HG03521 (cell line): Measurements from ENCODE around the gene FNDC10.

ENCODE experiments used
- ATAC-seq: cut with Tn5 transposase; IDR thresholded peaks from one replicate; pipeline ENCODE4 v1.9.1; 2021; ENCODE audit warnings: mild to moderate bottlenecking, moderate library complexity; ENCODE audit not compliant: unreplicated experiment

The FNDC10 gene

DNA sequence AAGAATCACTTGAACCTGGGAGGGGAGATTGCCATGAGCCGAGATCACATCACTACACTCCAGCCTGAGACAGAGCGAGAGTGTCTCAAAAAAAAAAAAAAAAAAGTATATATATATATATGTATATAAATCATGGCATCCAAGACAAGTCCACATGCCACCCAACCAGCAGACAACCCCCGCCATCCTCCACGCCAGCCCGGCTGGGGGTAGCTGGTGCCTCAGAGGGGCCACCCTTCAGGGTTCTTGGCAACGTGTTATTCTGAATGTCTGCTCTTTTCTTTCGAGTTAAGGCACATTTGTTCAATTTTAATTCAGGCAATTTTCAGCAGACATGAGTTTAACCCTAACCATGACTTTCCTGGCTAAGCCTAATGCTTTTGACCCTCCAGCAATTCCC, 49.8 kb downstream of the FNDC10 start:
- no peak for ATAC-seq

DNA sequence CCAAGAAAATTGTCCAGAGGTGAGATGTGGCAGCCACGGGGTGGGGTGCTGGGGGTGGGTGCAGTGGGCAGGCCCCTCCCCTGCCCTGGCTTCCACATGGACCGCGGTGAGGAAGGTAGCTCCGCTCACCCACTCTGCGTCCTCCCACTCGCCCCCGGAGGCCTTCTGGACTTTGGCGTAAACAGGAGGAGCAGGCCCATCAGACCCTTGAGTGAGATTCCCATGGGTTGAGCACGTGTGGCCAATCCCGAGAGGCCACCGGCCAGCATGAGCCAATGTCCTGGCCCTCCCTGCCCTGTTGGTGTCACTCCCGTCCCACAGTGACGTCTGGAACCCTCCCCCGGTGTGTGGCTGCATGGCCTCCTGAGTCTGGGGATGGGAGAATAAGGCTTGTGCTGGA, 51.3 kb downstream of the FNDC10 start:
- ATAC-seq = no peak
